Measurements from ENCODE around the gene ECI1.
"Not testable (repeated sequence)": the region's sequence is repeated elsewhere in the genome, so short reads cannot be mapped to it uniquely, and the experiment has no call there.

ECI1 gene

DNA sequence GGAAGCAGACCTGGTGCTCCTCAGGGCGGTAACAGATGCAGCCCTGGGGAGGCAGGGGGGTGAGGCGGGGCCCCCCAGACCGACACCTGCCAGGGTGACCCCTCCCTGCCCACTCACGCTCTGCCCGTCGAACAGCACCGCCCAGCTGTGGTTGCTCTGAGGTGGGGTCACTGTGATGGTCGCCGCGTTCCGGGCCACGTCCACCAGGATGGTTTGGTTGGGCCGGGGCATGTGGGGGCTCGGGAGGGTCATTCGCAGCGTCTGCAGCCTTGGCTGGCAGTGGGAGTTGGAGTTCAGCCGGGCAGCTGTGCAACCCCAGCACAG is 41.4 kb downstream of the ECI1 start:
- DNase-seq: no peak

GRCh38 chr16:2209258-2210008 is 42.0 kb downstream of the ECI1 start:
- DNase-seq: no peak

GRCh38 chr16:2208772-2209171 is 42.6 kb downstream of the ECI1 start:
- DNase-seq: no peak

DNA sequence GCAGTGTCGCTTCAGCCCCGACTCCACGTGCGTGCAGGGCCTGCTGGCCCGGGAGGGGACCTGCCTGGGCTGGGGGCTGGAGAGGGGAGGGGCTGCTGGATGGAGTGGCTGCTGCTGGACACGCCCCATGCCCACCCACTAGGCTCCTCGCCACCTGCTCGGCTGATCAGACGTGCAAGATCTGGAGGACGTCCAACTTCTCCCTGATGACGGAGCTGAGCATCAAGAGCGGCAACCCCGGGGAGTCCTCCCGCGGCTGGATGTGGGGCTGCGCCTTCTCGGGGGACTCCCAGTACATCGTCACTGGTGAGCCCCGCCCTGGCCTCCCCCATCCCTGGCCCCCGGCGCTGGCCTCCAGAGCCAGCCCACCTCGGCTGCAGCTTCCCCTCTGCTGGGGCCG is 43.1 kb downstream of the ECI1 start:
- DNase-seq: no peak

GRCh38 chr16:2207872-2208271 is 43.5 kb downstream of the ECI1 start:
- DNase-seq: no peak

- no peak for DNase-seq
These were observed 44.5 kb downstream of the ECI1 start for GRCh38 chr16:2206780-2207433.

DNA sequence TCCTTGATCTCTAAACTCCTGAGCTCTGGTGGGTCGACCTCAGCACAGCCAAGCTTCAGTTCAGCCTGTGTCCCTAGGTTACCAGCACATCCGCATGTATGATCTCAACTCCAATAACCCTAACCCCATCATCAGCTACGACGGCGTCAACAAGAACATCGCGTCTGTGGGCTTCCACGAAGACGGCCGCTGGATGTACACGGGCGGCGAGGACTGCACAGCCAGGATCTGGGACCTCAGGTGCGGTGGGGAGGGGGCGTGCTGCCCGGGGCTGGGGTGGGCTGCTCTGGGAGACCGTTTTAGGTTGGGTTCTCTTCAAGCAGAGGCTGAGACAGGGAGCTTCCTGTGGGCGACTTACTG is 45.0 kb downstream of the ECI1 start:
- no peak for DNase-seq

GRCh38 chr16:2205967-2206313 is 45.4 kb downstream of the ECI1 start:
- no peak for DNase-seq

- DNase-seq: peak; percentile 39
These were observed 46.1 kb downstream of the ECI1 start, which contains the start of gene MLST8 for GRCh38 chr16:2205104-2205966. Gene MLST8, plus strand, starts transcription at chr16:2205454. Its CDS starts 632 bp downstream, at chr16:2206086.

DNA sequence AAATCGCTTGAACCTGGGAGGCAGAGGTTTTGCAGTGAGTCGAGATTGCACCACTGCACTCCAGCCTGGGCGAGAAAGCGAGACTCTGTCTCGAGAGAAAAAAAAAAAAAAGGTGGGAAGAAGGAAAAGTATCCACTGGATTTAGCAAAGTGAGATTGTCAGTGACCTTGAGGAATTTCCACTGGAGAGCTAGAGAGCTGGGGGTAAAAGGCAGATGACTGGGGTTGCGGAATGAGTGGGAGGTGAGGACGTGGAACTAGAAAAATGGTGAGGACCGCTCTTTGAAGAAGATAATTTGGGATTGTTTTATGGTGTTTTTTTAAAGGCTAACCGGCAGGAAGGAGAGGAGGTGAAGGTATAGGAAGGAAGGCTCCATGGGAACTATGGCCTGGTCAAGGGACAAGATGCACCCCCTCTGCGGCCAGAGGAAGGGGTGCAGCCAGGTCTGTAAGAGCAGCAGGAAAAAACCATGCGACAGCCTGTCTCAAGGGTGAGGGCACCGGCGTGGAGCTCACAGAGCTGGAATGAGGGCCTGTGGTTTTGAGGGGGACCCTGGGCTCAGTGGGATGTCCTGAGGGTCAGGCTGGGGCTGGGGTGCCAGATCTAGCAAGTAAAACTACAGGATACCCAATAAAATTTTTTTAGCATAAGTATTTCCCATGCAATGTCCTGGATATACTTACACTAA is 46.8 kb downstream of the ECI1 start:
- no peak for DNase-seq

GRCh38 chr16:2203119-2203688 is 48.2 kb downstream of the ECI1 start:
- not testable (repeated sequence) for DNase-seq

DNA sequence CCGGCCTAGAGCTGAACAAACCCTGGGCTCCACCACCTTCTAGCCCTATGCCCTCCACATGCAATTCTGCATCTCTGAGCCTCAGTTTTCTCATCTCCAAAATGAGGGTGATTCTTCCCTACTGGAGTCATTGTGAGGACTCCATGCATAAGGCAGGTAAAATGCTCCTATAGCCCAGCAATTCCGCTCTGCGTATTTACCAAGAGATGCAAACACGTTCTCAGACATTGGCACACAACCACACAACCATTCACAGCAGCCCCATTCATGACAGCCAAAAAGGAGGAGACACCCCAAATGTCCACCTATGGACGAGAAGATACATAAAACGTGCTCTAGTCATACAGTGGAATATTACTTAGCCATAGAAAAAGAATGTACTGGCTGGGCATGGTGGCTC is 51.1 kb downstream of the ECI1 start:
- no peak for DNase-seq

DNA sequence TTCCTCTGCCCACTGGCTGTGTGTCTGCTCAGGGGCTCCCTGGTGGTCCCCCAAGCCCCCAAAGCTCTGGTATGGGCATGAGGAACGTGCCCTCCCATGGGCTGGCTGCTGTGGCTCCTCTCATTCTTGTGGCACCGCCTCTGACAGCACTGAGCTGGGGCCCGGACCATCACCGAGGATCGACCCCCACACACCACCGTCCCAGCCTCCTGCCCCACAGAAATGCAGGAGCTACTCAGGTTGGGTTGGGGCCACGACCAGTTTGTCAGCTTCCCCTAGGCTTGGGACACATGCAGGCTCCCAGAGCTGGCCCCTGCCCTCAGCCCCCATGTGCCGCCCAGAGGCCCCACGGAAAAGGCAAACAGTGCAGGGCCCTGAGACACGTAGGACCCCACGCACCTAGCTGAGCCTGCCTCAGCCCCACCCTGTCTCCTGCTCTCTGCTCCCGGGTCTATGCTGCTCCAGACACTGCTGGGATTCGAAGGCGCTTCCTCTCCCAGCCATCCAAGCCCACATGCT is 51.7 kb downstream of the ECI1 start:
- DNase-seq: no peak

- no peak for DNase-seq
These were observed 52.3 kb downstream of the ECI1 start for GRCh38 chr16:2199095-2199494.

GRCh38 chr16:2198283-2198682 is 53.1 kb downstream of the ECI1 start:
- no peak for DNase-seq

- DNase-seq: no peak
These were observed 53.6 kb downstream of the ECI1 start for GRCh38 chr16:2197765-2198164.

- no peak for DNase-seq
These were observed 54.3 kb downstream of the ECI1 start for GRCh38 chr16:2196981-2197511.

- DNase-seq: no peak
These were observed 55.0 kb downstream of the ECI1 start, which contains the start of gene CASKIN1 for GRCh38 chr16:2196162-2196980. Gene CASKIN1, minus strand, starts transcription at chr16:2196605. Its CDS starts 173 bp downstream, at chr16:2196432.

- no peak for DNase-seq
These were observed 55.8 kb downstream of the ECI1 start for GRCh38 chr16:2195322-2196161.

DNA sequence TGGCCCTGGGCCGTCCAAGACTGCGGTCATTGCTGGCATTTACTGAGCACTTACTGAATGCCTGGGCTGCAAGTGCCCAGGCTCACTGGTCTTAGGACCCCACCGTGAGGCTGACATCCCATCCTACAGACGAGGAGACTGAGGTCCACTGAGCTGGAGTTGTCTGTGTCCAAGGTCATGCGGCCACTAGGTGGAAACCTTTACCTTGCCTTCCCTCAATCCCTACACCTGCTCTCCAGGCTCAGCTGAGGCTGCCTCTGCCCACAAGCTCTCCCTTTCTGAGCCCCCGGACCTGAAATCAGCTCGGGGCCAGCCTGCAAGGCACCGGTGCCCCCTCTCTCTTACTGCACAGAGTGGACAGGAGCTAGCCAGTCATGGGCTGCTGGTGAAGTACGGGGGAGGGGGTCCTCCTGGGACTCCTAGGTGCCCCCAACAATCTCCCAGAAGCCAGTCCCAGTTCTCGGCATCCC is 56.5 kb downstream of the ECI1 start:
- DNase-seq: peak; percentile 2
